ENCODE results near the gene SYNGR4.
A peak's percentile ranks its signal among the peaks of the same experiment; 100 is the strongest.
"Not testable (repeated sequence)": the region's sequence is repeated elsewhere in the genome, so short reads cannot be mapped to it uniquely, and the experiment has no call there.

Gene SYNGR4, protein sequence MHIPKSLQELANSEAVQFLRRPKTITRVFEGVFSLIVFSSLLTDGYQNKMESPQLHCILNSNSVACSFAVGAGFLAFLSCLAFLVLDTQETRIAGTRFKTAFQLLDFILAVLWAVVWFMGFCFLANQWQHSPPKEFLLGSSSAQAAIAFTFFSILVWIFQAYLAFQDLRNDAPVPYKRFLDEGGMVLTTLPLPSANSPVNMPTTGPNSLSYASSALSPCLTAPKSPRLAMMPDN

DNA sequence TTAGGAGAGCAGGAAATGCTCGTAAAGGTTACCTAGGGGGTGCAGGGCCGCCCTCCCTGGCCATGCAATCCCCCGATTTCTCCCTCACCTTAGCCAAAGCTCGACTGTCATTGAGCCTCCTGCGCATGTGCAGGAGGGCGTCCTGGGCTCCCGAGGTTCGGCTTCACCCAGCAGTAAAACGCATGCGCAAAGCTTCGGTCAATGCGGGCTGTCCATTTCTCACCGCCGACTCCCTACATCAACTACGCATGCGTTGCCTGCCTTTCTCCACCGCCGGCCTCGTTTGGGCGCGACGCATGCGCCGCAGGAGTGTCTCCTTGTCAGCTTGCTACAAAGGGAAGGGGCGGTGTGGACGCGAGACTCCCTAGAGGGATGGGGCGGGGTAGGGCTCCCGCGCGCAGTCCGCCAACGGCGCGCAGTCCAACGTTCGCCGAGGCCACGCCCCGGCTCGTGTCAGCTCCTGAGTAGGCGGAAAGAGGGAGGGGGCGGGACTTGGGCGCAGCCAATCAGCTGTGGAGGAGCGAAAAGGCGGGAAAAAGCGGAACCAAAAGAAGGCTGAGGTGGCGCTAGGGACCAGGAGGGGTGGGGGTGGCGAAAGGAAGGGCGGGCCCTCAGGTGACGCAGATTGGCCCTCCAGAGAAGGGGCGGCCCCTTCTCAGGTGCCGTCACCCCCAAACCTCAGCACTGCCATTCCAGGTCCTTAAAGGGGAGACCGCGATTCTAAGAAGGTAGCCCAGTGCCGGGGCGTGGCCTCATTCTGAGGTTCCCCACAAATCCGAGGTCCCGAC lies at the start of gene SYNGR4, which contains the start of gene TMEM143:
Gene SYNGR4, plus strand, starts transcription at position 558 of the 788 bp plus-strand sequence. CDS start 1,476 bp downstream, outside the sequence.
Gene TMEM143, minus strand, starts transcription at position 131 of the 788 bp plus-strand sequence. Its CDS starts 20 bp downstream, at position 111.
- H3K79me2 ChIP-seq (ENCODE audit: control insufficient read depth, insufficient read depth, low read length, unreplicated experiment), result no peaks in the 10 kb centered on the region
- no peaks in the 10 kb centered on the region for H3K27me3 ChIP-seq (ENCODE audit: insufficient read depth, low read length)
- peak within 1 kb of the TSS; percentile 85 for H3K4me3 ChIP-seq (ENCODE audit: low read depth, low read length)
- peak within 1 kb of the TSS; percentile 93 for H2AFZ ChIP-seq (ENCODE audit: low read length, unreplicated experiment)
- H3K27ac ChIP-seq (ENCODE audit: low read depth, low read length), result peak within 1 kb of the TSS; percentile 69
- no peaks in the 10 kb centered on the region for H3K36me3 ChIP-seq (ENCODE audit: insufficient read depth, low read length)
- H3K4me1 ChIP-seq (ENCODE audit: control insufficient read depth, insufficient read depth, low read length, unreplicated experiment), result peaks cover 9% of the 10 kb centered on the region

DNA sequence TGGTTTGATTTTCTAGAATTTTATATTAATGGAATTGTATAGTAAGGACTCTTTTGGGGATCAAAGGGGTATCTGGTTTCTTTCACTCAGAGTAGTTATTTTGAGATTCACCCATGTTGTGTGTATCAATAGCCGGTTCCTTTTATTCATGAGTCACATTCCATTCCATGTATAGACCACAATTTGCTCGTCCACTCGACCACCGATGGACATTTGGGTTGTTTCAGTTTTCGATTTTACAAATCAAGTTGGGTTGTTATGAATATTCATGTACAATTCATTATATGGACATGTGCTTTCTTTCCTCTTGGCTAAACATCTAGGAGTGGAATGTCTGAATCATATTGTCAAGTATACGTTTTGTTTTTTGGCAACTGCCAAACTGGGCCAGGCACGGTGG lies 48.5 kb upstream of the SYNGR4 start:
- Histone ChIP-seq H2AFZ (ENCODE audit: low read length, unreplicated experiment) (no peak overlapping the region), H3K79me2 (ENCODE audit: control insufficient read depth, insufficient read depth, low read length, unreplicated experiment) (no peaks in the 10 kb centered on the region), H3K27me3 (ENCODE audit: insufficient read depth, low read length) (no peaks in the 10 kb centered on the region), H3K36me3 (ENCODE audit: insufficient read depth, low read length) (no peaks in the 10 kb centered on the region), H3K27ac (ENCODE audit: low read depth, low read length) (no peak overlapping the region), H3K4me1 (ENCODE audit: control insufficient read depth, insufficient read depth, low read length, unreplicated experiment) (peaks cover 3% of the 10 kb centered on the region), H3K4me3 (ENCODE audit: low read depth, low read length) (no peak overlapping the region)

DNA sequence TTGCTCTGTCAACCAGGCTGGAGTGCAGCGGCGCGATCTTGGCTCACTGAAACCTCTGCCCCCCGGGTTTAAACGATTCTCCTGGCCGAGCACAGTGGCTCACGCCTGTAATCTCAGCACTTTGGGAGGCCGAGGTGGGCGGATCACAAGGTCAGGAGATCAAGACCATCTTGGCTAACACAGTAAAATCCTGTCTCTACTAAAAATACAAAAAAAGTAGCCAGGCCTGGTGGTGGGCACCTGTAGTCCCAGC lies 46.5 kb upstream of the SYNGR4 start:
- not testable (repeated sequence) for H3K79me2 ChIP-seq (ENCODE audit: control insufficient read depth, insufficient read depth, low read length, unreplicated experiment); H3K27ac ChIP-seq (ENCODE audit: low read depth, low read length); H3K27me3 ChIP-seq (ENCODE audit: insufficient read depth, low read length); H2AFZ ChIP-seq (ENCODE audit: low read length, unreplicated experiment); H3K4me1 ChIP-seq (ENCODE audit: control insufficient read depth, insufficient read depth, low read length, unreplicated experiment); H3K36me3 ChIP-seq (ENCODE audit: insufficient read depth, low read length); H3K4me3 ChIP-seq (ENCODE audit: low read depth, low read length)

DNA sequence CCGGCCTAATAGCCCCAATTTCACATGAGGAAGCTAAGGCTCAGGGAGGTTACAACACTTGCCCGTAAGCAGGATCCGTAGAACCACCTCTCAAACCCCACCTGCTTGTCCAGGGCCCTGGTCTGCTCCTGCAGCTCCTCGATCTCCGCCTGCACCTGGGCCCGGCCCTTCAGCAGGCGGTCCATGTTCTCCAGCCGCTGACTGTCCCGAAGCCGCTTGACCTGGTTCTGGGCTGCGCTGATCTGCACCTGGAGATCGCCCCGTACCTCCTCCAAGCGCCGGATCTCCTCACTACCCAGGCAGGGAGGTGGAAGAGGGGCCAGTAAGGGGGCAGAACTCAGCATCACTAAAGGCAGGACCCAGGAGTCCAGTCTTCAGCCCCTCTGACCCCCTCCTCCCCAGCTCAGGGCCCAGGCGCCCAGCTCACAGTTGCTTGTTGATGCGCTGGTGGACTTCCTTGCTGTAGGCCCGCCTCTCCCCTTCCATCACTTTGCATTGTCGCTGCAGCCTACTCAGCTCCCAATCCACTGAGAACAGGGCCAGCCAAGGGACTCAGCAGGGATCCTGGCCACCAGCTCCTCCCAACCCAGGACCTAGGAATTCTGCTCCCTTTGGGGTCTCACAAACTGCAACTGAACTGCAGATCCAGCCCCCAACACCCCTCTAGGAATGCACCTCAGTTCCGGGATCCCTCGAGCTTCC lies 45.7 kb upstream of the SYNGR4 start:
- Histone ChIP-seq H3K79me2 (ENCODE audit: control insufficient read depth, insufficient read depth, low read length, unreplicated experiment) (no peaks in the 10 kb centered on the region), H3K4me1 (ENCODE audit: control insufficient read depth, insufficient read depth, low read length, unreplicated experiment) (peaks cover 13% of the 10 kb centered on the region), H3K27ac (ENCODE audit: low read depth, low read length) (no peak overlapping the region), H3K4me3 (ENCODE audit: low read depth, low read length) (no peak overlapping the region), H3K27me3 (ENCODE audit: insufficient read depth, low read length) (no peaks in the 10 kb centered on the region), H3K36me3 (ENCODE audit: insufficient read depth, low read length) (no peaks in the 10 kb centered on the region), H2AFZ (ENCODE audit: low read length, unreplicated experiment) (no peak overlapping the region)

DNA sequence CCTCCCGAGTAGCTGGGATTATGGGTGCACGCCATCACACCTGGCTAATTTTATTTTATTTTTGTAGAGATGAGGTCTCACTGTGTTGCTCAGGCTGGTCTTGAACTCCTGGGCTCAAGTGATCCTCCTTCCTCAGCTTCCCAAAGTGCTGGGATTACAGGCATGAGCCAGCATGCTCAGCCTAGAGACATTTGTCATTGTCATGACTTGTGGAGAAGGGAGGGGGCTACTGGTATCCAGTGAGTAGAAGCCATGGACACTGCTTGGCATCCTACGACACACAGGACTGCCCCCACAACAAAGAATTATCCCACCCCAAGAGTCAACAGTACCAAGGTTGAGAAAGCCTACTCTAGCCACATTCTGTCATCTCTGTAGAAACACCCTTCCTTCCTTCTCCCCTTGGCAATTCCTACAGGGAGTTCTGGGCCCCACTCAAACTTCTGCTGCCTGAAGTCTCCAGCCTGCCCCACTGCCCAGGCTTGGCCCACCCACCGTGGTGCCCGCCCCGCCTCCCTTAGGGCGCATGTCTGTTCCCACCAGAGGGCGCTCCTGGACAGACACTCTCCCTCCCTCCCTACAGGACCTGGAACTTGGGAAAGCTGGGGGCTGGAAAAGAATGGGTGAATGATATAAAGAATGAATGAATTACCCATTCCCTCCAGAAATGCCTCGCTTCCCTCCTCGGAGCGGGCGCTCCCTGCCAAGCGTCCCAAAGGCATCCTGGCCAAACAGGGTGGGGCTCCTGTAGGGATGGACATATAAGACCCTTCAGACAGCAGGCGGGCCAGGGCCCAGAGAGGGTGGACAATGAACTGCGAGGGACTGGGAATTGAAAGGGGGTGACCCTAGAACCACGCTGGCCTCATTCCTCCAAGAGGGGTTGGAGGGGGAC lies 44.3 kb upstream of the SYNGR4 start:
- H3K27ac ChIP-seq (ENCODE audit: low read depth, low read length), result no peak overlapping the region
- no peaks in the 10 kb centered on the region for H3K79me2 ChIP-seq (ENCODE audit: control insufficient read depth, insufficient read depth, low read length, unreplicated experiment)
- H2AFZ ChIP-seq (ENCODE audit: low read length, unreplicated experiment), result peak overlapping the region; percentile 42
- H3K4me3 ChIP-seq (ENCODE audit: low read depth, low read length), result no peak overlapping the region
- peaks cover 19% of the 10 kb centered on the region for H3K4me1 ChIP-seq (ENCODE audit: control insufficient read depth, insufficient read depth, low read length, unreplicated experiment)
- H3K36me3 ChIP-seq (ENCODE audit: insufficient read depth, low read length), result no peaks in the 10 kb centered on the region
- no peaks in the 10 kb centered on the region for H3K27me3 ChIP-seq (ENCODE audit: insufficient read depth, low read length)

DNA sequence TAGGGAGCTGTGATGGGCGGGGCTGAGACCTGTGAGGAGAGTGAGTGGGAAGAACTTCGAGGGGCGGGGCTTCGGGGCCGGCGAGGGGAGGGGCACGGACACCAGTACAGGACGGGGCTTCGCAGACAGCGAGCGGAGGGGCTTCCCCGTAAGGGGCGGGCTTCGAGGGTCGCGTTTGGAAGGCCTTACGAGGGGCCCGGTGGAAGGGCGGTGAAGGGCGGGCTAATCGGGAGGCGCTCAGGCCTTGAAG lies 42.9 kb upstream of the SYNGR4 start:
- no peaks in the 10 kb centered on the region for H3K36me3 ChIP-seq (ENCODE audit: insufficient read depth, low read length)
- peak overlapping the region; percentile 50 for H2AFZ ChIP-seq (ENCODE audit: low read length, unreplicated experiment)
- peak overlapping the region; percentile 91 for H3K4me3 ChIP-seq (ENCODE audit: low read depth, low read length)
- peak overlapping the region; percentile 91 for H3K27ac ChIP-seq (ENCODE audit: low read depth, low read length)
- H3K79me2 ChIP-seq (ENCODE audit: control insufficient read depth, insufficient read depth, low read length, unreplicated experiment), result peaks cover 9% of the 10 kb centered on the region
- no peaks in the 10 kb centered on the region for H3K27me3 ChIP-seq (ENCODE audit: insufficient read depth, low read length)
- peaks cover 21% of the 10 kb centered on the region for H3K4me1 ChIP-seq (ENCODE audit: control insufficient read depth, insufficient read depth, low read length, unreplicated experiment)

DNA sequence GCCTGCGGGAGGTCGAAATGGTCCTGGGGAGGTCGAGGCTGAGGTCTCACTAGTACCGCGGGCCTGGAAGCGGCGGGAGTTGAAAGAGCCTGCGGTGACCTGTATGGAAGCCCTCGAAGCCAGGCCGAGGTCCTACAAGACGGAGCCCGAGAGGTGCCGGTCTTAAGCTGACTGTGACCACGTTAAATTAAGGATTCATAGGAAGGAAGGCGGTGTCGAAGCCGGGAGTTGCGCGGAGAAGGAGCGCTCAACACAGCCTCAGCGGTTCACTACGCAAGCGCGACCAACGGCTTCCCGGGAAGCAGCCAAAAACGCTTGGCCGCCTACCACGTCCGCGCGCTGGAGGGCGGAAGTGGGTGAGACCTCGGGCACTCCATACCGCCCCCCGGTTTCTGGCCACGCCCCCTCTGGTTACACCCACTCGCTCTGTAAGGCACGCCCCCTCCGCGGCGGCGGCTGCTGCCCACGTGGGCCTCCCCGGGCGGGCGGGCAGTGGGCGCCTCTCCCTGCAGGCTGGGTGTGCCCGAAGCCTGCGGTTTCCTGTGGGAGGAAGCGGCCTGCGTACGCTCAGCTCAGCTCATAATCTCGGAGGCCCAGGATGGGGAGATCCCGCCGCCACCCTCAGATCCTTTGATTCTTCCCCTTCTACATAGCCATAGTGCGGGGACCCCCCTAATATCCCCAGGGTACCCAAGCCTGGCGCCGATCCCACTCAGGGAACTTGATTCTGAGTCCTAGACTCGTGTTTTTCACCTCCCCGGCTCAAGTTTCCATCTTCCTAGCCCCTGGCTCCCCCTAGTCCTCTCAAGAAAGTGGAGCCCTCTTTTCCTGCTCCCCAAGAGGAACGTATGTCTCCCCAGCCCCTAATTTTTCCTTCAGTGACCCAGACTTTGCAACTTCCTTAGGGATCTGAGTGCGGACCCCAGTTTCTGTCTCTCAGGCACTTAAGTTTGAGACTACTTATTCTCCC lies 42.3 kb upstream of the SYNGR4 start:
- H3K79me2 ChIP-seq (ENCODE audit: control insufficient read depth, insufficient read depth, low read length, unreplicated experiment), result peaks cover 14% of the 10 kb centered on the region
- H3K27ac ChIP-seq (ENCODE audit: low read depth, low read length), result peak overlapping the region; percentile 98
- no peaks in the 10 kb centered on the region for H3K36me3 ChIP-seq (ENCODE audit: insufficient read depth, low read length)
- peak overlapping the region; percentile 91 for H3K4me3 ChIP-seq (ENCODE audit: low read depth, low read length)
- peaks cover 21% of the 10 kb centered on the region for H3K4me1 ChIP-seq (ENCODE audit: control insufficient read depth, insufficient read depth, low read length, unreplicated experiment)
- no peaks in the 10 kb centered on the region for H3K27me3 ChIP-seq (ENCODE audit: insufficient read depth, low read length)
- peak overlapping the region; percentile 50 for H2AFZ ChIP-seq (ENCODE audit: low read length, unreplicated experiment)

DNA sequence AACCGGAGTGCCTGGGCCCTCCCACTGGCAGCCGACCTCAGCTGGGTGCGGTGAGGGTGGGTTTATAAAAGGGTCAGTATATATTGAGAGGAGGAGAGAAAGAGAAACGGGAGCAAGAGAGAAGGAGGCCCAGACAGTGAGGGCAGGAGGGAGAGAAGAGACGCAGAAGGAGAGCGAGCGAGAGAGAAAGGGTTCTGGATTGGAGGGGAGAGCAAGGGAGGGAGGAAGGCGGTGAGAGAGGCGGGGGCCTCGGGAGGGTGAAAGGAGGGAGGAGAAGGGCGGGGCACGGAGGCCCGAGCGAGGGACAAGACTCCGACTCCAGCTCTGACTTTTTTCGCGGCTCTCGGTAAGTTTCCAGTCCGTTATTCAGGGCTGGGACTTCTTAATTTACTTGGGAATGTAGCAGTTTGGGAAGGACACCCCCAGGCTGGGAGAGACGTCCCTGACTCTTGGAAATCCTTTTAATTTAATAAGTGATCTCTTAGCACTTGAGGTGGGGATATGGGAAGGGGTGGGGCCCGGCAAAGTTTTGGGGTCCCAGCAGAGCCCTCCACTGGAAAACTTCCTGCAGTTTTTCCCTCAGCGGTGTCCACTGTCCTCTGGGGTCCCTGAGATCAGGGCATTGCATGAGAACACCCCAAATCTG lies 38.8 kb upstream of the SYNGR4 start, which contains the start of gene EMP3:
Gene EMP3, plus strand, starts transcription at position 288 of the 646 bp plus-strand sequence. CDS start 1,293 bp downstream, outside the sequence.
- peaks cover 36% of the 10 kb centered on the region for H3K79me2 ChIP-seq (ENCODE audit: control insufficient read depth, insufficient read depth, low read length, unreplicated experiment)
- H3K4me1 ChIP-seq (ENCODE audit: control insufficient read depth, insufficient read depth, low read length, unreplicated experiment), result peaks cover 21% of the 10 kb centered on the region
- no peaks in the 10 kb centered on the region for H3K27me3 ChIP-seq (ENCODE audit: insufficient read depth, low read length)
- peak within 1 kb of the TSS; percentile 94 for H3K27ac ChIP-seq (ENCODE audit: low read depth, low read length)
- H2AFZ ChIP-seq (ENCODE audit: low read length, unreplicated experiment), result no peak within 1 kb of the TSS
- H3K4me3 ChIP-seq (ENCODE audit: low read depth, low read length), result peak within 1 kb of the TSS; percentile 85
- H3K36me3 ChIP-seq (ENCODE audit: insufficient read depth, low read length), result peaks cover 14% of the 10 kb centered on the region; the same call in 1 of the 2 replicates

DNA sequence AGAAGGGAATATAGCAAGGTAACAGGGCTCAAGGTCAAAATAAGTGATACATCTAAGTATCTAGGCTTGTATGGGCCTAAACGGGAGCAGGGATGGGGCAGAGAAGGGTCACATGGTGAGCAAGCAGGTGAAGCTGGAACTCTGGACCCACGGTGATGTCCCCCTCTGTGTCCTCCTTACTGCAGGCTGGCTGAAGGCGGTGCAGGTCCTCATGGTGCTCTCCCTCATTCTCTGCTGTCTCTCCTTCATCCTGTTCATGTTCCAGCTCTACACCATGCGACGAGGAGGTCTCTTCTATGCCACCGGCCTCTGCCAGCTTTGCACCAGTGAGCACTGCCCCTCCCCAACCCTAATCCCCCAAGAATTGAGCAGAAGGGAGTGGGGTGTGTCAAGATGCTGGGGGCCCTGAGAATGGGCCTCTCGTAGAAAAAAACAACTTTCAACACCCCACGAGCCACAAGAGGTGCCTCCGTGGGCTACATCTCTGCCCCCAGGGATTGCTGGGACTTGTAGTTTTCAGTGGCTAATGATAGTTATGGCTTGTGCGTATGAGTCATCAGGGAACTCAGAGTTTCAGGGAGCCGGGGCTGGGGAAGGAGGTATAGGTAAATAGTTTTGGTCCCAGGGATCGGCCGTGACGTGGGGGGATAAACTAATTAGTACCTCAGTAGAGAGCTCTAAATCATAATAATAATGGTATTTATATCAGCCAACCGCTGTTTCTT lies 34.8 kb upstream of the SYNGR4 start:
- no peaks in the 10 kb centered on the region for H3K27me3 ChIP-seq (ENCODE audit: insufficient read depth, low read length)
- peaks cover 14% of the 10 kb centered on the region; the same call in 1 of the 2 replicates for H3K36me3 ChIP-seq (ENCODE audit: insufficient read depth, low read length)
- peaks cover 6% of the 10 kb centered on the region for H3K4me1 ChIP-seq (ENCODE audit: control insufficient read depth, insufficient read depth, low read length, unreplicated experiment)
- no peak overlapping the region for H2AFZ ChIP-seq (ENCODE audit: low read length, unreplicated experiment)
- H3K79me2 ChIP-seq (ENCODE audit: control insufficient read depth, insufficient read depth, low read length, unreplicated experiment), result peaks cover 36% of the 10 kb centered on the region
- H3K27ac ChIP-seq (ENCODE audit: low read depth, low read length), result no peak overlapping the region
- H3K4me3 ChIP-seq (ENCODE audit: low read depth, low read length), result no peak overlapping the region
